Endothelial cell of coronary artery (primary cell): Measurements from ENCODE around the gene GPAM. TPM values are rescaled to one million over a fixed set of nuclear protein-coding genes. Genes with fewer than 3 reads are reported as not detected.

Source experiments
- total RNA-seq: library from RNA; depleted of rRNA; stranded (reverse); fragments of >200 nt; gene quantifications from 2 replicates; pipeline ENCODE4 v1.2.3, GENCODE V29; 2014

GPAM gene
- total RNA-seq = 9.1 and 9.4 TPM in 2 replicates

GRCh38 chr10:112183329-112184051 is at the start of gene GPAM:
TSS of gene GPAM (minus strand) at chr10:112183765. CDS start at chr10:112181784, 1,981 bp downstream.

Other genes with a start within 250 kb of the GPAM start
- gene TECTB, start 99.6 kb upstream of the GPAM start, total RNA-seq = not detected in 2 replicates
- 12.6 and 18.0 TPM in 2 replicates for gene ACSL5, start 190.4 kb upstream of the GPAM start, total RNA-seq